ENCODE results near the gene TNN.

Gene TNN

GRCh38 chr1:175078629-175079028 lies 11.0 kb downstream of the TNN start:
- no peak overlapping the region for H3K27ac ChIP-seq
- no peak for TF ChIP-seq ZFX (IDR thresholded peaks at IDR 0.05)
- no peak for TF ChIP-seq CTCF (conservative IDR thresholded peaks at IDR 0.05)

GRCh38 chr1:175079338-175079737 lies 11.7 kb downstream of the TNN start:
- no peak overlapping the region for H3K27ac ChIP-seq

GRCh38 chr1:175080030-175080429 lies 12.4 kb downstream of the TNN start:
- H3K27ac ChIP-seq: no peak overlapping the region
- TF ChIP-seq CTCF (conservative IDR thresholded peaks at IDR 0.05) (no peak), ZFX (IDR thresholded peaks at IDR 0.05) (no peak)

More at GRCh38 chr1:175079338-175079737, 11.7 kb downstream of the TNN start:
- TF ChIP-seq CTCF (conservative IDR thresholded peaks at IDR 0.05): no peak
- TF ChIP-seq ZFX (IDR thresholded peaks at IDR 0.05): no peak

GRCh38 chr1:175081983-175082382 lies 14.3 kb downstream of the TNN start:
- TF ChIP-seq CTCF (conservative IDR thresholded peaks at IDR 0.05) (no peak), ZFX (IDR thresholded peaks at IDR 0.05) (no peak)
- H3K27ac ChIP-seq: no peak overlapping the region

GRCh38 chr1:175088525-175088951 lies 20.9 kb downstream of the TNN start:
- TF ChIP-seq ZFX (IDR thresholded peaks at IDR 0.05): no peak
- no peak for TF ChIP-seq CTCF (conservative IDR thresholded peaks at IDR 0.05)
- H3K27ac ChIP-seq: no peak overlapping the region

GRCh38 chr1:175089136-175089718 lies 21.6 kb downstream of the TNN start:
- no peak for TF ChIP-seq ZFX (IDR thresholded peaks at IDR 0.05)
- TF ChIP-seq CTCF (conservative IDR thresholded peaks at IDR 0.05): no peak
- H3K27ac ChIP-seq: no peak overlapping the region

GRCh38 chr1:175090780-175091179 lies 23.1 kb downstream of the TNN start:
- TF ChIP-seq ZFX (IDR thresholded peaks at IDR 0.05): no peak
- no peak for TF ChIP-seq CTCF (conservative IDR thresholded peaks at IDR 0.05)
- no peak overlapping the region for H3K27ac ChIP-seq
